HG02571 (cell line): ENCODE measurements around the gene FAM217A.
"Not testable (repeated sequence)": the region's sequence is repeated elsewhere in the genome, so short reads cannot be mapped to it uniquely, and the experiment has no call there.

Source experiments
- ATAC-seq: cut with Tn5 transposase; IDR thresholded peaks from one replicate; pipeline ENCODE4 v1.9.1; 2021; ENCODE audit warnings: mild to moderate bottlenecking, moderate library complexity; ENCODE audit not compliant: unreplicated experiment

The FAM217A gene

GRCh38 chr6:4078691-4079471 lies at the start of gene FAM217A:
Gene FAM217A, minus strand, starts transcription at chr6:4079137. Its CDS starts 1,723 bp downstream, at chr6:4077414.
- no peak for ATAC-seq

DNA sequence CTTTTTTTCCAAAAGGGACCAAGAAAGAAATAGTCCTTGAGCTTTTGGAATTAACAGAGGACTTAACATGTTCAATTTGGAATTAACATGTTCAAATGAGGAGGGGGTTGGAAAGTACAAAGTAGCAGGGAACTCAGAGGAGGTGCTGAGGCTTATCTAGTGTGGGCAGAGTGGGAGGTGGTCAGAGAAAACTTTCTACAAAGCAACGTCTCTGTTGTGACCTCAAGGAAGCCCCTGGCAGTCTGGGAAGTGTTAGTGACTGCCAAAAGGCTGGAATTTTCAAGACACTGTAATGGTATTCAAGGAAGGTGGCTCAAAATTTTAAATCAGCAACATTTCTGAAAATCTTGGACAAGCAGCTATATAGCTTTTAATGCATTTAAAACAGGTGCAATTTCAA lies 49.1 kb upstream of the FAM217A start:
- ATAC-seq, result no peak

GRCh38 chr6:4125933-4126864 lies 47.3 kb upstream of the FAM217A start:
- ATAC-seq, result no peak

GRCh38 chr6:4125500-4125899 lies 46.6 kb upstream of the FAM217A start:
- no peak for ATAC-seq

- no peak for ATAC-seq
These were observed 45.4 kb upstream of the FAM217A start for GRCh38 chr6:4124351-4124750.

DNA sequence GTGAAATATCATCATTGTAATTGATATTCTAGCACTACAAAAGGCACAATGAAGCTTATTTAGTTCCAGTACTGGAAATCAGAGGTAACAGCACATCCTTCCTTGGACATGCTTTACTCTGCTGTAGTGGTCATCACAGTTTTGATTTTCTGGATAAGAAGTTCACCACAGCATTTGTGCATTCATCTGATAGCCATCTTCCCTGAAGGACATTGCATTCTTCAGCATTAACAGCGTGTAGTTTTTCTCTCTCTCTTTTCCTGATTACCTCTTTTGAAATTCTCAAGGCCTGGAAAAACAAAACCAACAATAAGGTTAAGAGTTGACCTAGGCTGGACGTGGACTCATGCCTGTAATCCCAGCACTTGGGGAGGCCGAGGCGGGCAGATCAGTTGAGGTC lies 36.8 kb upstream of the FAM217A start:
- no peak for ATAC-seq

GRCh38 chr6:4114123-4114522 lies 35.2 kb upstream of the FAM217A start:
- no peak for ATAC-seq

- no peak for ATAC-seq
These were observed 34.7 kb upstream of the FAM217A start for GRCh38 chr6:4113649-4114048.

DNA sequence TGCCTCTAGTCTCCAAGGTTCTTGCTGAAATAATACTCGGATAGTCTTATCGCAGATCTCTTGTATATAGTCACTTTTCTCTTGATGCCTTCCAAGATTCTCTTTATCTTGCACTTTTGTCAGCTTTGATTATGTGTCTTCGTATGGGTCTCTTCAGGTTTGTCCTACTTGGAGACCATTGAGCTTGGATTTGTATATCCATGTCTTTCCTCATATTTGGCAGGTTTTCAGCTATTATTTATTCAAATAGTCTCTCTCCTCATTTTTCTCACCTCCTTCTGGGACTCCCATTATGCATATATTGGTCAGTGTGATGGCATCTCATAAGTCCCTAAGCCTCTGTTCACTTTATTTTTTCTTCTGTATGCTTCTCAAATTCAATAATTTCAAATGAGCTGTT lies 33.4 kb upstream of the FAM217A start:
- no peak for ATAC-seq

GRCh38 chr6:4109363-4109815 lies 30.5 kb upstream of the FAM217A start:
- ATAC-seq, result not testable (repeated sequence)

DNA sequence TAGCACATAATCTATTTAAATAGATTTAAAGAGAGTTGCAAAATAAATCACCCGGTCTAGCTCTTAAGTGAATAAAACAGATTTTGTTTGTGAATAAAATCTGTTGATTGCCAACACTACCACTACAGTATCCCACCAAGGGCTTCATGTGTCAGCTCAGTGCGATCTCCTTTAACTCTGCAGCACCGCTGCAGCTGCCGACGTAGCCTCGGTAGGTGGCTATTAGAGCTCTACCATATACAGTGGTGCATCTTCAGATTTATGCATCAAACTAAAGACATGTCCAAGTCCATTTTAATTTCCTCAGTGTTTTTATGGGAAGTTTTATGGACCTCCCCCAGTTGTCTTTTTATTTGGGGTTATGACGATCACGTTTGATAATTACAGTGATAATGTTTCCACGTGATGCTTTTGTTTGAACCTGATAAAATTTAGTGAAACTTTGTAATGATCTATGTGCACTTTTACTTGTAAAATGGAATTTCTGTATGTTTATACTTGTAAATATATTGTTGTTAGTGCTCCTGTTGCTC lies 29.7 kb upstream of the FAM217A start:
- no peak for ATAC-seq

GRCh38 chr6:4107873-4108272 lies 28.9 kb upstream of the FAM217A start:
- ATAC-seq, result no peak

- no peak for ATAC-seq
These were observed 27.1 kb upstream of the FAM217A start for GRCh38 chr6:4105980-4106536.

GRCh38 chr6:4103929-4104328 lies 25.0 kb upstream of the FAM217A start:
- ATAC-seq, result no peak

DNA sequence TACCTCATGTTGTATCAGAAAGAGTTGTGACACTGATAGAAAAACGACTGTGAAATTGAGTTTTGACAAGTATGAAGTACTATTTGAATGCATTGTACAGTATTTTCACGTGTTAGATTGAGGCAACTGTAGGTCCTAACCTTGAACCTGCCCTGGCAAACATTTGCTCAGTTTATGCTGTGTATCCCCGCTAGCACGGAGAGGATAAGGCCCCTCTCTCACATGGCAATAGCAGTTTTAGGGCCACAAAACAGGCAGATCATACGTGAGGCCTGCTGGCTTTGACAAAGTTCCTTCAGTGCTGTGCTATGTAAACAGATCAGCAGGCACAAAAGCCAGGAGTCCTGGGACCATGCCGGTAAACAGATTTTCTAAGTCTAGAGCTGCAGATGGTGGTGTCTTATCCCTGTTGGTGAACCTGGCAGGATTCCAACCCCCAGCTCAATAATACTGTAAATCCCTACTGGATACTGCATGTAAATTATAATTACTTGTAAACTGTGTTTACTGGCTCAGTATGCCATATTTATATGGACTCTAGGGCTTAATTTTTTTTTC lies 23.8 kb upstream of the FAM217A start:
- ATAC-seq, result no peak

- ATAC-seq, result no peak
These were observed 22.4 kb upstream of the FAM217A start for GRCh38 chr6:4101298-4101697.

DNA sequence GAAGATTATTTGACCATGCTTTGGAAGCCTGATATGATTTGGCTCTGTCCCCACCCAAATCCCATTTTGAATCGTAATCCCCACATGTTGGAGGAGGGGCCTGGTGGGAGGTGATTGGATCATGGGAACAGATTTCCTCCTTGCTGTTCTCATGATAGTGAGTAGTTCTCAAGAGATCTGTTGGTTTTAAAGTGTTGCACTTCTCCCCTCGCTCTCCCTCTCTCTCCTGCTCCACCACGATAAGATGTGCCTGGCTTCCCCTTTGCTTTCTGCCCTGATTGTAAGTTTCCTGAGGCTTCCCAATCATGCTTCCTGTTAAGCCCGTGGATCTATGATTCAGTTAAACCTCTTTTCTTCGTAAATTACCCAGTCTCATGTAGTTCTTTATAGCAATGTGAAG lies 21.7 kb upstream of the FAM217A start:
- ATAC-seq, result no peak

GRCh38 chr6:4093288-4093687 lies 14.4 kb upstream of the FAM217A start:
- ATAC-seq, result no peak

GRCh38 chr6:4091941-4092340 lies 13.0 kb upstream of the FAM217A start:
- ATAC-seq, result no peak

- not testable (repeated sequence) for ATAC-seq
These were observed 11.1 kb upstream of the FAM217A start for GRCh38 chr6:4090043-4090442.

DNA sequence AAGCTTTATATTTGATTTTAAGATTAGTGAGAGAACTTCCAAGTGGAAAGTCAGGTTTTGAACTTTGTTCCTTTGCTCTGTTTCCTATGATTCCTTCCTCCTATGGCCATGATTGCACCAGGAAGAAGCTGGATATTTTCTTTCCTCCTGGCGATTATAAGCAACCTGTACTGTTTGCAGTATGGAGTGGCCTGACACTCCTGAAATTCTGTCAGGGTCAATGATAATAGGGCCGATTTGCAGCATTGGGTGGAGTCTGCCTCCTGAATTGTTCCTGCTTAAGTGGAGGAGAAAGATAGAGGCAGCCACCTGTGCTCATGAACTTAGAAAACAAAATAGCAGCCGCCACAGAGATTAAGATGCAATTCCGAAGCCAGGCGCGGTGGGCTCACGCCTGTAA lies 9.8 kb upstream of the FAM217A start:
- no peak for ATAC-seq
